ENCODE measurements around the gene SOBP.

DNA sequence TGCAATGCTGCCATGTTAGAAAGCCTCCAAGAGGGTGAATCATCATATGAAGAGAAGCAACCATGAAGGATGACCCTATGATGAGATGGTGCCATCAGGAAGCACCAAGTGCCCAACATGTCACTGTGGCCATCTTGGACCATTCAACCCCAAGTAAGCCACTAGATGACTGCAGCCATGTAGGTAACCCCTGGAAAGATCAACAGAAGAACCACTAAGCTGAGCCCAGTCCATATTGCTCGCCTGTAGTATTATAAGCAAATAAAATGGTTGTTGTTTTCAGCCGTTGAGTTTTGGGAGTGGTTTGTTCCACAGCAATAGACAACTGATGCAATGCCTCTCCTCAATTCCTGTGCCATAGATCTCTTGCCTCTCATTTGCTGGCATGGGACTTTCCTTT, 193.3 kb downstream of the SOBP start:
- TF ChIP-seq, protein P1, sequence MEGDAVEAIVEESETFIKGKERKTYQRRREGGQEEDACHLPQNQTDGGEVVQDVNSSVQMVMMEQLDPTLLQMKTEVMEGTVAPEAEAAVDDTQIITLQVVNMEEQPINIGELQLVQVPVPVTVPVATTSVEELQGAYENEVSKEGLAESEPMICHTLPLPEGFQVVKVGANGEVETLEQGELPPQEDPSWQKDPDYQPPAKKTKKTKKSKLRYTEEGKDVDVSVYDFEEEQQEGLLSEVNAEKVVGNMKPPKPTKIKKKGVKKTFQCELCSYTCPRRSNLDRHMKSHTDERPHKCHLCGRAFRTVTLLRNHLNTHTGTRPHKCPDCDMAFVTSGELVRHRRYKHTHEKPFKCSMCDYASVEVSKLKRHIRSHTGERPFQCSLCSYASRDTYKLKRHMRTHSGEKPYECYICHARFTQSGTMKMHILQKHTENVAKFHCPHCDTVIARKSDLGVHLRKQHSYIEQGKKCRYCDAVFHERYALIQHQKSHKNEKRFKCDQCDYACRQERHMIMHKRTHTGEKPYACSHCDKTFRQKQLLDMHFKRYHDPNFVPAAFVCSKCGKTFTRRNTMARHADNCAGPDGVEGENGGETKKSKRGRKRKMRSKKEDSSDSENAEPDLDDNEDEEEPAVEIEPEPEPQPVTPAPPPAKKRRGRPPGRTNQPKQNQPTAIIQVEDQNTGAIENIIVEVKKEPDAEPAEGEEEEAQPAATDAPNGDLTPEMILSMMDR (conservative IDR thresholded peaks at IDR 0.05 in 1 of 2, IDR thresholded peaks at IDR 0.05 in 1 of 2; ENCODE audit: low read depth in 1 of 2, low read length in 2 of 2) = no peak
- no peak for TF ChIP-seq EZH2 (IDR thresholded peaks at IDR 0.05; ENCODE audit: low read length, missing control alignments)
